IPS-NIHi7 (cell line): Measurements from ENCODE around the gene EXOC6.

ENCODE experiments used
- DNase-seq: peaks from one replicate; pipeline ENCODE4 v3.0.0; 2012; ENCODE audit warnings: mixed read lengths; ENCODE audit errors: extremely low spot score

EXOC6 gene, protein sequence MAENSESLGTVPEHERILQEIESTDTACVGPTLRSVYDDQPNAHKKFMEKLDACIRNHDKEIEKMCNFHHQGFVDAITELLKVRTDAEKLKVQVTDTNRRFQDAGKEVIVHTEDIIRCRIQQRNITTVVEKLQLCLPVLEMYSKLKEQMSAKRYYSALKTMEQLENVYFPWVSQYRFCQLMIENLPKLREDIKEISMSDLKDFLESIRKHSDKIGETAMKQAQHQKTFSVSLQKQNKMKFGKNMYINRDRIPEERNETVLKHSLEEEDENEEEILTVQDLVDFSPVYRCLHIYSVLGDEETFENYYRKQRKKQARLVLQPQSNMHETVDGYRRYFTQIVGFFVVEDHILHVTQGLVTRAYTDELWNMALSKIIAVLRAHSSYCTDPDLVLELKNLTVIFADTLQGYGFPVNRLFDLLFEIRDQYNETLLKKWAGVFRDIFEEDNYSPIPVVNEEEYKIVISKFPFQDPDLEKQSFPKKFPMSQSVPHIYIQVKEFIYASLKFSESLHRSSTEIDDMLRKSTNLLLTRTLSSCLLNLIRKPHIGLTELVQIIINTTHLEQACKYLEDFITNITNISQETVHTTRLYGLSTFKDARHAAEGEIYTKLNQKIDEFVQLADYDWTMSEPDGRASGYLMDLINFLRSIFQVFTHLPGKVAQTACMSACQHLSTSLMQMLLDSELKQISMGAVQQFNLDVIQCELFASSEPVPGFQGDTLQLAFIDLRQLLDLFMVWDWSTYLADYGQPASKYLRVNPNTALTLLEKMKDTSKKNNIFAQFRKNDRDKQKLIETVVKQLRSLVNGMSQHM

DNA sequence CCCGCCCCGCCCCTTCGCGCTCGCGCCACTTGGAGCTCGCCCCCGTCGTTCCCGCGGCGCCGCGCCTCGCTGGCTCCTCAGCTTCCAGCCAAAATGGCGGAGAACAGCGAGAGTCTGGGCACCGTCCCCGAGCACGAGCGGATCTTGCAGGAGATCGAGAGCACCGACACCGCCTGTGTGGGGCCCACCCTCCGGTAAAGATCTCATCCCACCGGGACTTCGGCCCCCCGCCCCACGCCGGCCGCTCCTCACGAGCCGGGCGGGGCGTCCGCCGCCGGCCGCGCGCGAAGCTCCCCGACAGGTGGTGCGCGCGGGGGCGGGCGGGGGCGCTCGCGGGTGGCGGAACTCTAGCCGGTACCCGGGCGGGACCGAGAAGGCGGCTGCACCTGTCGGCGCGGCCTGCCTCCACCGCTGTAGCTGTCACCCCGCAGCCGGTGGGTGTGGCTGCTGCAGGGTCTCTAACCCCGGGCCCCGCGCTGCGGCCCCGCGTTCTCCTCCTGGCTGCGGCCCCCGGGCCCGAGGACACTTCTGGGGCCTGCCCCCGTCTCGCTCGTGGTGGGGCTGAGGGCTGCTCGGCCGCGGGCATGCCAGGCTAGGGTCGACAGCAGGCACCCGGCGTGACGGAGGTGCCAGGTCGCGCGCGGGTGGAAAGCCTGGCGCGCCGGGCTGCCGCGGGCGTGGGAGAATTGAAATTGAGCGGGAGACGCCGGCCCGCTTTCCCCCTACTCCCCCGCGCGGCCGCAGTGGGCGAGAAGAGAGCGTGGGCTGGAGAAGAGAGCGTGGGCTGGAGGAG, at the start of gene EXOC6:
Gene EXOC6 (plus strand): TSS at position 80 of the 793 bp plus-strand sequence. CDS start 14 bp downstream, at position 94.
- peak; percentile 93 for DNase-seq

DNA sequence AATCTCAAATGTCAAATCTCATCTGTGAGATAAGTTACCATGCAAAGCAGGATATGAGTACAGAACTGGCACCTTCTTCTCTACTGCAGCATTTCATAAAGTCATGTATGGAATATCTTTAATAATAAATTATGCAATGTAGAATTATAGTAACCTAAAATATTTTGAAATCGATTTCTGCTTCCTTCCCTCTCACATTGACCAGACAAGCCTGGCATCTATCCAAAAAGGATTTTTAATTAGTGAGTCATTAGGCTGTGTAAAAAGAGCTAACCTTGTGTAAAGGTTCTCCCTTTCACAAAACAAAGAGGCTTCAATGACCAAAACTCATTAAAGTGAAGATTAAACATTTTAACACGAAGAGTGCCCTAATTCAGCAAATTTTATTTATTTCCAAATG, 48.8 kb upstream of the EXOC6 start:
- no peak for DNase-seq

DNA sequence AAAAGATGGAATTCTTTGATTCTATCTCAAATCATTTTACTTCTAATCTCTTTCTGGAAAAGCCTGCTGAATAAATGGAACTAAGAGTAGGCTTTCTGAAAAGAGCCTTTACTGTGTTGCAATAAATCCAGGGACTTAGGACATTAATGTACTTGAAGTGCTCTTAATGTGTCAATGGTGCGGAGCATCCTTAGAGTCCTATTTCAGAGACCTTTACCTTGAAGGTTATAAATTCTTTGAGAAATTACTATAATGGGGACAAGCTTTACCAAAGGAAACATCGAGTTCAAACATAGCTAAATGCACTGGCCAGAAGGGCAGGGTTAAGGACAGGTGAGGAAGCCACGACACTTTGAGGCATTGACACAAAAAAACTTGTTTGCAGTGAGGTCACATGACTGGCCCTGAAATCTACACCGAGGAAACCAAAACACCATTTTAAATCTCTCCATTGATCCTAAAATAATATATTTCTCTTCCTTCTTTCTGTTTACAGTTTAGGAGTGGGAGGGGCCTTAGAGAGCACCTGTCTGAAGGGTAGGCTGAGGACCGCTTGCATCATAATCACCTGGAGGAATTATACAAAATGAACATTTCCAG, 48.1 kb upstream of the EXOC6 start:
- no peak for DNase-seq

DNA sequence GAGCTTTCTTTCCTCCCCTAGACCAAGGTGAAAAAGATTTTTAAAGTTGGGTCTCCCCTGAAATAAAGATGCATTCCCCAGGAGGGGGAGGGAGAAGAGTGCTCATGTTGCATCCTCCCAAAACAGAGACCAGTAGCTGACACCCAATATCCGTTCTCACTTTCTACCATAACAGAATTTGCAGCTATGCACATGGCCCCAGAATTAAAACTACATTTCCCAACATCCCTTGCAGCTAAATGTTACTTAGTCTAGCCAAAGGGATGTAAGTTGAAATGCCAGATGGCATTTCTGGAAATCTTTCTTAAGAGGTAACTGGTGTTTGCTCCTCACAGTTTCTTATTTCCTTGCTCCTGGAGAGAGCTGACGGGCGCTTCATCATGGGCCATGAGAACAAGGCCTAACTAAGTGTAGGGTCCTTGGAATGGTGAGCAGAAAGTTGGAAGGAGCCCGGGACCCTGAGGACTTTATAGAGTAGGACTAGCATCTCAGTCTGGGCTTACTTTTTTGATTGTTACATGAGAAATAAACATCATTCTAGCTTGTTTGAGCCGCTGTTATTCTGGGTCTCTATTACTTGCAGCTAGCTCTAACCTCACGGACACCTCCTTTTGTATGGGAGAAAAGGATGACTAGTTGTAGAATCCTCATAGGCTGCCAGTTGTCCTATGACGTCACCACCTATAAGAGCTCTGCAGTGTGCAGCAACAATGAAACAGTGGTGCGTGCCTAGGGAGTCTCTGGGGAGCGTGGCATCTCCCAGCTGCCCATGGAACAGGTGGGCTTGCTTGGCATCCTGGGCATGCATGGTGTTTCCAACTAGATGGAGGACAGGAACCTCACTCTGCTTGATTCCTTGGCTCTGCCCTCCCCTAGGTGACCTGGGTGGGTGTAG, 46.1 kb upstream of the EXOC6 start:
- DNase-seq = no peak

DNA sequence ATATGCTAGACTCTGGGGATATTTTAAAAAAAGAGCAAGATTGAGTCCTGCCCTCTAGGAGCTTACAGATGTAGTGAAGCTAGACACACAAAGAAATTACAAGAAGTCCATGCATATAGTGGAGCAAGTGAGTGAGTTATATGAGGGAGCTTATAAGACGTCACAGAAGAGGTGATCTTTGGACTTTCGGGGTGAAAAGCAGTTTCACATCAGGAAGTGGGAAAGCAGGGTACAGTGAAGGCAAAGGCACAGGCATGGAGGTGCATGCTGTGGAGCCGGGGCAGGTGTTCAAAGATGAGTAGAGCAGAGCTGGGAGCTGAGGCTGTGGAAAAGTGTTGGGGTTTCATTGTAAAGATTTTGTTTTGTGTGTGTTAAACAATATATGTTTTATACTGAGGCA, 38.5 kb upstream of the EXOC6 start:
- no peak for DNase-seq

DNA sequence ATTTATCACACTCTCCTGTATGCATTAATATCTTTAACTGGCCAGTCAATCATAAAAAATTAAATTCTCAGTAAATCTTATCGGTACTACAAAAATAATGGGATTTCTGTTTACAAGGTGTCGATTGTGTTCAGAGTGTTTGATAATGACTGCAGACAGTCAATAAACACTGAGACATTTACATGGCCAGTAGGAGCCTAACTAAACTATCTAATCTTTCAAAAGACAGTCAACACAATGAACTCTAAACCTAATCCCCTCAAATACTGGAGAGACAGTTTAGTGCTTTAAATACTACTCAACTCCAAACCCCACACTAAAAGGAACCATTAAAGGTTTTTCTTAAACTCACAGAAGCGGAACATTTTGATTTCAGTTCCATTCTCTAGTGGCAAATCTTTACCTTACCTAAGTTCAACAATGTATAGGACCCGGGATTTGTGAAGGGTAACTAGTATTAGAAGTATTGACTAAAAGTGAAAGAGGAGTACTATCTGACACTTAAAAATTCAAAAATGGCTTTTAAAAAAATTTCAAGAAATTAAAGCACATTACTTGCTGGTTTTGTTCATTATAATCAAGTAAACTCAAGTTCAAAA, 37.3 kb upstream of the EXOC6 start:
- no peak for DNase-seq

DNA sequence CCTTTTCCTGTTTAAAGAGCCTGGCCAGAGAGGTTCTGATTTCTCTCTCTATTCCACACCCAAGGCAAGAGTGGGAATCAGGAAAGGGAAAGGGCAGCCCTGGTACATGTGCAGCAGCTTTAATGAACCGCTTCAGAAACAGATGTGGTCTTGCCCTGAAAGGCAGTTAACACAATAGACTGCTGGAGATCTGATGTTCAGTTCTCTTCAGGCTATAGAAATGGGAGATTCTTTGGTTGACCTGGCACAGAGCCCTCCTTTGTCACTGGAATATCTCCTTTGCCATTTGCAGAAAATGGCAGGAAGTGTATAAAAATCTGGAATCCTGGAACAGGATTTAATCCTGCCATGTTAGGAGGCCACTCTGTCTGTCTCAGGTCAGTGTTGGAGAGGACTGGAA, 36.3 kb upstream of the EXOC6 start:
- DNase-seq = no peak

DNA sequence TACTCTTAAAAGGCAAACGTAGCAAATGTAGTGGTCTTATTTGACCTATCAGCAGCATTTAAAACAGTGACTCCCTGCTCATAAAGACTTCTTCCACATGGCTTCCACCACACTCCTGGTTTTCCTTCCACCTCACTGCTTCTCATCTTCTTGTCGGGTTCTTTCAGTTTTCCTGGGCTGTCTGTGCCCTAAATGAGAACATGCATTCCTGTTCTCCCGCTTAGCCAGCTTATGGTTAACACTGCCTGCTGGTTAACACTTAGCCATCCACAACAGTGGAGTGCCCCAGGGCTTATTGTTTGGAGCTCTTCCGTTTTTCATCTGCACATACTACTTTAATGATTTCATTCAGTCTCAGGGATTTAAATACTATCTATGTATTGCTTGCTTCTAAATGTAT, 34.3 kb upstream of the EXOC6 start:
- no peak for DNase-seq

DNA sequence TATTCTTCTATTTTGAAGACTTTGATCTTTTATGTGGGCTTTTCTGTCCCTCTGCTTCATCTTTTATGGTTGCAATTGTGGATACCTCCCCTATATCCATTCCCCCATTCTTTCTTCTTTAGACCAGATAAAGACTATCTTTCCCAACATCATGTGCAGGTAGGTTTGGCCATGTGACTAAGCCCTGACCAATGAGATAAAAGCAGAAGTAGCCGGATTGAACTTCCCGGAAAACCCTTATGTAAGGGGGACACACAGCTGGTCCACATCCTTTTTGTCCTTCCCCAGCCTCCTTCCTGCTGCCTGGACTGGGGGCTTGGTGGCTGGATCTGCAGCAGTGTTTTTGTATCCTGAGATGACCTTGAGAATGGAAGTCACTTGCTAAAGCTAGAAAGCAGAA, 33.5 kb upstream of the EXOC6 start:
- no peak for DNase-seq

DNA sequence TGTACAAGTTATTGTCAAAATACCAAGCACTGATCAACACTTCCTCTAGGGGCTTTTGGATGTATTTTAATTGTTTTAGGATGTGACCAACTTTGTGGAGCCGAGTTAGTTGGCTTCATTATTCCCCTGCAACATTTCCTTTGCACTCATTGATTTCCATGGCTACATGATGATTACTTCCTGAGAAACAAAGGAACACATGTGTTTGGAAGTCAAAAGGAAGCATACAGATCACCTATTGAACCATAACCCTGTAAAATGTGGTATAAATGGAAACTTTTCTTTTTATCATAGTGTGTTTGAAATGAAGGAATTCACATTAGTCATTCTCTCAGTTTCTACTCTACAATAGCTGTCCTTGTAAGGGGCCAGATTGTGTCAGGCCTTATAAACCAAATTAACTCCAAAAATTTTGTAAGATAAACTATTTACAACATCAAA, 32.2 kb upstream of the EXOC6 start:
- DNase-seq = no peak

DNA sequence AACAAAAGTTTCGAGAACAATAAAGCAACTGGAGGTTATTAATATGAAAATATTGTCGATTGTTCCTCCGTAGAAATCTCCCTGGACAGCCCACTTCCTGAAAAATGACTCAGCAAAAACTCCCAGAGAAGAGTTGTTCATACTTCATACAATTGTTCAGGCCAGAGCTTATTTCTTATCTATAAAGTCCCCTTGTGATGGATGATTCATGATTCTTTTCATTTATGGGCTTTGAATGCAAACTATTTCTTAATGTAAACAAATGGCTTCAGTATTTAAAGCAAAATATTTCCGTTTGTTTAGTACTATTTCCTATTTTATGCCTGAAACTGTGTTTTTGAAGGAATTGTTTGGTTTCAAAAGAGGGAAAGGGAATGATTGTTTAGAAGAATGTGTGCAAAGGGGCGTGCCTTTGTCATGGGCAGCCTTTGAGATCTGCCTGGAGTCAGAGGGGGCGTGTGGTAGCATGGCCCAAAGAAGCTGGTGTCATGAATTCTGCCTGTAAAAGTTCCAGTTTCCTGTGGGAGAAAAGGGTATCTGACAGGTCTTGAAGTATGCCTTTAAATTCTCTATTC, 26.2 kb upstream of the EXOC6 start:
- no peak for DNase-seq

DNA sequence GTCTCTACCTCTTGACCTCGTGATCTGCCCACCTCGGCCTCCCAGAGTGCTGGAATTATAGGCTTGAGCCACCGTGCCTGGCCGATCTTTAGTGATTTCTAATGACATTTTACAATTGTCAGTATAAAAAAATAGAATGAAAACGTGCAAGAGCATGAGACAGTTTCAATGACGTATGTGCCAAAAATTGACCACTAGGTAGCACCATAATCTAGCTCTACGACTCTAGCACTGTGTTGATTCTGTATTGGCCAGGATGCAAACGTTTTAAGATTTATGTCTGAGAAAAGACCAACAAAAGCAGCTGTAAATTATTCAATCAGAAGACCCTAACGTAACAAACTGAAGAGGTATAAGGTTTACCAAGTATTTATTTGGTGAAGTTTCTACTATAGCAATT, 25.4 kb upstream of the EXOC6 start:
- no peak for DNase-seq

DNA sequence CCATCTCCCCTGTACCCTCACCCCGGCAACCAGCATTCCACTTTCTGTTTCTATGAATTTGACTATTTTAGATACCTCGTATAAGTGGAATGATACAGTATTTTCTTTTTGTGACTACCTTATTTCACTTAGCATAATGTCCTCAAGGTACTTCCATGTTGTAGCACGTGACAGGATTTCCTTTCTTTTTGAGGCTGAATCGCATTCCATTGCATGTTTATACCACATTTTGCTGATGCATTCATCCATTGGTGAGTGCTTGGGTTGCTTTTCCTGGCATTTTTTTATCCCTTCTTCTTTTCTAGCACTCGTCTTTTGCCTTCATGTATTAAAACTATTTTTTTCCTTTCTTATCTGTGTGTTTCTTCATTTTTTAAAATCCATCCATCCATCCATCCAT, 22.3 kb upstream of the EXOC6 start:
- no peak for DNase-seq

DNA sequence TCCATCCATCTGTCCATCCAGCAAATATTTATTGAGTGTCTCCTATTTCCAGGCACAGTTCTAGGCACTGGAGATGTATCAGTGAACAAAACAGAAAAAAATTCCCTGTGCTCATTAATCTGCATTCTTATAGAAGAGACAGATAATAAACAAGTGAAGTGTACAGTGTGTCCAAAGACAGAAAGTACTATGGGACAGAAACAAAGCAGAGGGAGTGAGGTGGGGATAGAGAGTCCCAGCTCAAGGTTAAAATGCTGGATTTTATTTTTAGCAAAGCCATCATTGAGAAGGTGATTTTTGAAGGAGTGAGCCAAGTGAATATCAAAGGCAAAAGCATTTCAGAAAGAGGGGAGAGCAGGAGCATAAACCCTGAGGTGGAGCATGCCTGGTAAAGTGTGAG, 21.8 kb upstream of the EXOC6 start:
- no peak for DNase-seq

DNA sequence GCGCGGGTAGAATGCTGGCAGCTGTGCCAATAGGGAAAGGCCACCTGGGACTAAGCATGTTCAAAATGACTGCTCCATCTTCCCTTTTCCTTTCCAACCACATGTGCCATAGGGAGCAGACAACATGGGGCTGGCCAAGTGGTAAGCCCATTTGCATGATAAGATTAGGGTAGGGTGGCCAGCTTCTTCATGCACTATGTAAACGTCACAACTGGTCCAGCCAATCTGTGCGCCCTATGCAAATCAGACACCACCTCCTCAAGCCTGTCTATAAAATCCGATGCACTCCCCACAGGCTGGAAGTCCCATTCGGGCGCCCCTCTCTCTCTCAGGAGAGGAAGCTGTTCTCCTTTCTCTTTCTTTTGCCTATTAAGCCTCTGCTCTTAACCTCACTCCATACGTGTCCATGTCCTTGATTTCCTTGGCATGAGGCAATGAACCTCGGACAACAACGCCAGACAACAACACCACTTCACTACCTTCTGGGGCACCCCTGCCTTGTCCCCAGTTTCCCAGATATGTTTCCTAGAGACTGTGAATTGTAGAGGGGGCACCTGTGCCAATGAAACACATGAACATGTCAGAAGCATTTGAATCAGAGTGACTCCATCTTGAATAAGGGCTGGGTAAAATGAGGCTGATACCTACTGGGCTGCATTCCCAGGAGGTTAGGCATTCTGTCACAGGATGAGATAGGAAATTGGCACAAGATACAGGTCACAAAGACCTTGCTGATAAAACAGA, 19.1 kb upstream of the EXOC6 start:
- no peak for DNase-seq

DNA sequence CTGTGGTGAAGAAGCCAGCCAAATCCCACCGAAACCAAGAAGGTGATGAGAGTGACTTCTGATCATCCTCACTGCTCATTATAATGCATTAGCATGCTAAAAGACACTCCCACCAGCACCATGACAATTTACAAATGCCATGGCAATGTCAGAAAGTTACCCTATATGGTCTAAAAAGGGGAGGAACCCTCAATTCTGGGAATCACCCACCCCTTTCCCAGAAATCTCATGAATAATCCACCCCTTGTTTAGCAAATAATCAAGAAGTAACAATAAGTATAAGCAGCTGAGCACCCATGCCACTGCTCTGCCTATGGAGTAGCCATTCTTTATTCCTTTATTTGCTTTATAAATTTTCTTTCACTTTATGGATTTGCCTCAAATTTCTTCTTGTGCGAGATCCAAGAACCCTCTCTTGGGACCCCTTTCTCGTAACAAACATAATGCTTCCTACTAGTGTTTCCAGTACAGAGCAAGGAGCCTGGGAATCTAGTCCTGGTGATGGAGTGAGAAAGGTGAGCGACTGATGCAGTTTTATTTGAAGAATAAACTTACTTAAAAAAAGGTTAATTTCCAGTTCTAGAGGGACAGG, 18.4 kb upstream of the EXOC6 start:
- DNase-seq = no peak

DNA sequence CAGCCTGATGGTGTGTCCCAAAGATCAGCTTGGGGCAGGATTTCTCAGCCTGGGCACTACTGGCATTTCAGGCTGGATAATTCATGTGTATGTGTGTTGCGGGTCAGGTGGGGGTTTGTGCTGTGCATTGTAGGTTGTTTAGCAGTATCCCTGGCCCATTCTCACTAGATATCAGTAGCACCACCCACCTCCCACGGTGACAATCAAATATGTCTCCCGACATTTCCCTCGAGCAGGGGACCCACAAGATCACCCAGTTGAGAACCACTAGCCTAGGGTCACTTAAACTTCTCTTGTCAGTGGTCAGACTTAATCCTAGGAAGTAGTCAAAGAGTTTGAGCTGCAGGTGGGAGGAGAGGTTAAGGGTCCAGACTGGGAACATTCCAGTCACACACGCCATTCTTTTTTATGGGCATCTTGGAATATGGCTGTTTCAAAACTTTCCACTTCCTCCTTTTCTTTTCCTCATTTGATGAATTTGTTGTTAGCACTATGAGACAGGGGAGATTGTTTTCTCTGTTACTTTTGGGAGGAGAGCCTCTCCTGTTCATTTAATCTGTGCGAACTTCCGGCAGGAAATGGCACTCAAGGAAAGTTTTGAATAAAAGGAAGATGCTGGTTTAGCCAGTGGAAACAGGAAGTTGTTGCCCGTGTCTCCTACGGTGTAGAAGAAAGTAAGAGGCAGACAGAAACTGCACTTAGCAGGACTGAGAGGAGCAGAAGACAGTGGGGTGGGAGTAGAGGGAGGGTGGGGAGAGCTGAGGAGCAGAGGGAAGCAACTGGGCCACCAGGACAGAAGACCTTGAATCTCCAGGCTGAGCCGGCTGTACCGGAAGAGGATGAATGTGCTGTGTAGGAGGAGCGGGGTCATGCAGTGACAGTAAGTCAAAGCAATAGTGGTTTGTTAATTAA, 17.6 kb upstream of the EXOC6 start:
- DNase-seq = no peak

DNA sequence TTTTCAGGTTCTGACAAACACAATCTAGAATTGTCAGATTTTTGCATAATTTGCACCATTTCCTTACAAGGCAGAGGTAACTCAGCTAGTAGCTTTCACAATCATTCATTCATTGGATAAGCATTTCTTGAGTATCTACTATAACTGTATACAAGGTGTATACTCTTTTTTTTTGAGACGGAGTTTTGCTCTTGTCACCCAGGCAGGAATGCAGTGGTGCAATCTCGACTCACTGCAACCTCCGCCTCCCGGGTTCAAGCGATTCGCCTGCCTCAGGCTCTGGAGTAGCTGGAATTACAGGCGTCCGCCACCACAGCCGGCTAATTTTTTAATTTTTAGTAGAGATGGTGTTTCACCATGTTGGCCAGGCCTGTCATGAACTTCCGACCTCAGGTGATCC, 16.2 kb upstream of the EXOC6 start:
- DNase-seq = no peak
